OCI-LY3 (cell line): ENCODE results near the gene DNAH14.
A peak's percentile ranks its signal among the peaks of the same experiment; 100 is the strongest.

Experiments
- H2AFZ ChIP-seq: fragments of 200-600, 300-600 bp; shearing (Covaris generic); 2 replicates; pipeline ENCODE4 v1.6.0; 2014; ENCODE audit warnings: antibody characterized with exemption, low read depth, low read length
- H3K27ac ChIP-seq: fragments of 200-600, 300-600 bp; sonication (generic); 2 replicates; pipeline ENCODE4 v1.5.1; 2014; ENCODE audit warnings: mild to moderate bottlenecking, low read length, moderate library complexity, mixed read lengths
- H3K27me3 ChIP-seq: fragments of 200-600, 300-600 bp; sonication (generic); 2 replicates; pipeline ENCODE4 v1.6.1; 2014; ENCODE audit warnings: low read depth, low read length, mixed read lengths
- H3K36me3 ChIP-seq: fragments of 200-600, 300-600 bp; sonication (generic); replicated peaks from 2 replicates; pipeline ENCODE3; 2014; ENCODE audit warnings: low read depth, low read length, mixed read lengths
- H3K4me1 ChIP-seq: fragments of 300-600, 200-600 bp; sonication (generic); 2 replicates; pipeline ENCODE4 v1.6.1; 2014; ENCODE audit warnings: low read length, mixed read lengths
- H3K4me2 ChIP-seq: fragments of 200-600, 300-600 bp; sonication (generic); 2 replicates; pipeline ENCODE4 v1.6.1; 2014; ENCODE audit warnings: low read length, mixed read lengths
- H3K4me3 ChIP-seq: fragments of 300-600, 200-600 bp; sonication (generic); 2 replicates; pipeline ENCODE4 v1.5.1; 2014; ENCODE audit warnings: antibody characterized with exemption, mild to moderate bottlenecking, low read length, moderate library complexity
- H3K79me2 ChIP-seq: fragments of 300-600, 200-600 bp; shearing (Covaris generic); 2 replicates; pipeline ENCODE4 v1.6.1; 2014; ENCODE audit warnings: mild to moderate bottlenecking, low read length, mixed read lengths
- H3K9ac ChIP-seq: fragments of 300-600, 200-600 bp; shearing (Covaris generic); 2 replicates; pipeline ENCODE4 v1.6.0; 2014; ENCODE audit warnings: mild to moderate bottlenecking, low read length, moderate library complexity
- H3K9me3 ChIP-seq: fragments of 200-600, 300-600 bp; shearing (Covaris generic); 2 replicates; pipeline ENCODE4 v1.6.1; 2014; ENCODE audit warnings: low read length, mixed read lengths; ENCODE audit not compliant: insufficient read depth
- H4K20me1 ChIP-seq: fragments of 200-600, 300-600 bp; sonication (generic); 2 replicates; pipeline ENCODE4 v1.6.1; 2016; ENCODE audit warnings: low read length, mixed read lengths; ENCODE audit not compliant: insufficient read depth
- CTCF ChIP-seq: fragments of 200-600, 300-600 bp; sonication (generic); IDR thresholded peaks from 2 replicates; pipeline ENCODE4 v1.5.1; 2014; ENCODE audit warnings: antibody characterized with exemption, low read length, low read depth
- EZH2phosphoT487 ChIP-seq: fragments of 200-600 bp; shearing (Covaris generic); IDR thresholded peaks from 2 replicates; pipeline ENCODE4 v1.6.1; 2018; ENCODE audit warnings: antibody characterized with exemption, mixed run types, low read depth

The DNAH14 gene

DNA sequence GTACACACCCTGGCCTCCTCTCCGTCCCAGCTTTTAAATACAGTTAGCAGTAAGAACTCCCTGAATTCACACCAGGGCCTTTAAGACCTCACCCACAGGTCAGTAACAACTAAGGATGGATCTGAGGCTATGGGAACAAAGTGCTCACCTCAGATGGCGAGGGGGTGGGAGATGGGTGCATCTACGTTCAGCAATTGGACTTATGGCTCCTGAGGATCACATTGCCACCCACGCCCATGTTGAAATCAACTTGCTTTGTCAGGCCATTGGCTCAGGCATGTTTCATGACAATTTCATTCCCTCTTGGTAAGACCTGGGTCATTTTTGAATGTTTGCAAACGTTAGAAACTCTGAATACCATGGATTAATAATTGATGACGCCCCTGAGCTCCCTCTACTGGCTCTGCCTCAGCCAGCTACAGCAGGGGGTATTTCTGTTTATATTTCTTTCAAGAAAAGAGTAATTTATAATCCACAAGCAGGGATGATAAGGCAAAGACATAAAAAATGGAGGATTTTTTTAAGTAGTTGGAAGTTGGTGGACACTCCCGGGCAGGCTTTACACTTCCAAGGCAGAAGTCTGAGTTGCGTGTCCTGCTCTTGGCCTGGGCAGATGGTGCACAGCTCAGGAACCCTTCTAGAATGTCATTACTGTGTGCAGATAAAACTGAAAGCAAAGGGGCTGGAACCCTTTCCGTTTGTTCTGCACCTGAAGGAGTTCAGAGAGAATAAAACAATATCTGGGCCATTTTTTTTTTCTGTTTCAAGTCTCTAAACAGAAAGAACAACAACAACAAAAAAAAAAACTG lies 512.0 kb downstream of the DNAH14 start:
- Histone ChIP-seq H3K9me3 (no peaks in the 10 kb centered on the region), H3K79me2 (no peaks in the 10 kb centered on the region), H3K27ac (peak overlapping the region; percentile 18), H4K20me1 (no peaks in the 10 kb centered on the region), H3K4me1 (peaks cover 50% of the 10 kb centered on the region), H3K4me2 (peak overlapping the region; percentile 71), H3K27me3 (no peaks in the 10 kb centered on the region), H2AFZ (peak overlapping the region; percentile 97), H3K36me3 (no peaks in the 10 kb centered on the region), H3K9ac (peak overlapping the region; percentile 47), H3K4me3 (peak overlapping the region; percentile 46)
- TF ChIP-seq CTCF (peak; percentile 92), EZH2phosphoT487 (no peak)

GRCh38 chr1:225442123-225442505 lies 512.6 kb downstream of the DNAH14 start:
- Histone ChIP-seq H3K79me2 (no peaks in the 10 kb centered on the region), H3K27ac (peak overlapping the region; percentile 18), H3K4me3 (peak overlapping the region; percentile 46), H3K9me3 (no peaks in the 10 kb centered on the region), H3K36me3 (no peaks in the 10 kb centered on the region), H2AFZ (peak overlapping the region; percentile 97), H3K4me1 (peaks cover 46% of the 10 kb centered on the region), H3K4me2 (peak overlapping the region; percentile 71), H4K20me1 (no peaks in the 10 kb centered on the region), H3K9ac (peak overlapping the region; percentile 47), H3K27me3 (no peaks in the 10 kb centered on the region)
- TF ChIP-seq CTCF, result no peak
- TF ChIP-seq EZH2phosphoT487, result no peak

DNA sequence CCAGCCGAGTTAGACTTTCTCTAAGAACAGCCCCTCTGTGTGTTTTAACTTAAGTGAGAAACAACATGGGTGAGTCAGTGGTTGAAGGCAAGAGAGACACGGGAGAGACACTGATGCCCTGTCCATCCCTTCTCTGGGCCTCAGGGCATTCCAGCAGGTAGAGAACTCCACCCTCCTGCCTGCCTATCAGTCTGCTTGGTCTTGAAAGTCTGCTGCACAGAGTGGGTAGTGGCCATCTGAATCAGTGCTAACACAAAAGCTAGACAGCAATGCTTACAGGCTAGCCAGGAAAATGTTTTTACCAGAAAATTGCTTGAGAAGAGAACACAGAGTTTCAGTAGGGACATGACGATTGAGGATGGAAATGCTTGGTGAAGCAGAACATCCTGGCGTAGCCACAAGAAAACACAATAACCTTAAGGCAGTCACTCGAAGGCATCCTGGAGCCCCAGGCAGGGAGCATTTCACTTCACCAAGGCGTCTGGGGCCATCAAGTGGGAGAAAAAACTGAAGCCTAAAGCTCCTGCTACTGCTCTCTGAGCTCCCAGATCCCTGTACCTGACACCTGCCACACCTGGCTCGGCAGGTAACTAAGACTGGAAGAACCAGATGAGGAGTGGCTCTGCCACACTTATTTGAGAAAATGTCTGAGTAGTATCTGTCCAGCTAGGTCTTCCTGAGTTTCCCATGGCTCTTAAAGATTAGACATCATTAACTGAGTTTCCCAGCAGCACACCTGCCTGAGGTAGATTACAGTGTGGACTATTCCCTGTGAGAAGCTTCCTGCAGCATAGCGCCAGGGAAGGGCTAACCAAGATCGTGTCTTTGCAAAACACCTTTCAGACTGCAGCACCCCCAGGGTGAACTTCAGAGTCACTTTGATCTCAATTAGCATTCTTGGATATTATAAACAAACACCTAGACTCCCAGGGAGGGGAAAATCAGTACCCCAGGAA lies 516.4 kb downstream of the DNAH14 start:
- TF ChIP-seq EZH2phosphoT487 (no peak), CTCF (no peak)
- Histone ChIP-seq H3K36me3 (no peaks in the 10 kb centered on the region), H2AFZ (peak overlapping the region; percentile 99), H4K20me1 (no peaks in the 10 kb centered on the region), H3K9ac (no peak overlapping the region; the same call in 1 of the 2 replicates), H3K4me3 (peak overlapping the region; percentile 71), H3K4me2 (peak overlapping the region; percentile 87), H3K4me1 (peaks cover 34% of the 10 kb centered on the region), H3K27ac (peak overlapping the region; percentile 69), H3K9me3 (no peaks in the 10 kb centered on the region), H3K27me3 (peaks cover 3% of the 10 kb centered on the region; the same call in 1 of the 2 replicates), H3K79me2 (no peaks in the 10 kb centered on the region)

GRCh38 chr1:225446595-225446960 lies 517.1 kb downstream of the DNAH14 start:
- no peak overlapping the region for H3K4me3 ChIP-seq
- TF ChIP-seq EZH2phosphoT487, result no peak
- no peak for TF ChIP-seq CTCF
- no peak overlapping the region for H3K9ac ChIP-seq
- H3K27me3 ChIP-seq, result peaks cover 3% of the 10 kb centered on the region; the same call in 1 of the 2 replicates
- no peaks in the 10 kb centered on the region for H4K20me1 ChIP-seq
- H2AFZ ChIP-seq, result no peak overlapping the region
- no peak overlapping the region for H3K27ac ChIP-seq
- no peak overlapping the region for H3K4me2 ChIP-seq
- H3K79me2 ChIP-seq, result no peaks in the 10 kb centered on the region
- H3K36me3 ChIP-seq, result no peaks in the 10 kb centered on the region
- H3K9me3 ChIP-seq, result no peaks in the 10 kb centered on the region
- peaks cover 27% of the 10 kb centered on the region for H3K4me1 ChIP-seq
